ENCODE data around the gene JMJD8.

DNA sequence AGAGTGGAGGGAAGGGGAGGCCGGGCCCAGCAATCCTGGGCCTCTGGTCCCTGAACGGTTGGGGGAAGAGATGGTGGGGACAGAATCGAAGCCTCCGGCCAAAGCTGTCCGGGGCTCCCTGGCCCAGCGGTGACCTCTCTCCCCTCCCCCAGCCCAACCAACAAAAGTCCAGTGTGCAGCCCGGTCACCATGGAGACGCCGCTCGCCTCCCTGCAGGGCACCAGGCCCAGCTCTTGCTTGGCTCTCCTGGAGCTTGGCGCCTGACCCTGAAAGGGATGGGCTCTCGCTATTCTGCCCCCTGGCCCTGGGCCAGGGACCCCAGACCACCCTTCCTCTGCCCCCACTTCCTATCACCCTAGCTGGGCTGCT is 32.0 kb upstream of the JMJD8 start:
- TF ChIP-seq EP300 (IDR thresholded peaks at IDR 0.05): peak in 1 of 2 donors; percentile 53
- TF ChIP-seq POLR2A (IDR thresholded peaks at IDR 0.05): no peak
- TF ChIP-seq, protein P1, sequence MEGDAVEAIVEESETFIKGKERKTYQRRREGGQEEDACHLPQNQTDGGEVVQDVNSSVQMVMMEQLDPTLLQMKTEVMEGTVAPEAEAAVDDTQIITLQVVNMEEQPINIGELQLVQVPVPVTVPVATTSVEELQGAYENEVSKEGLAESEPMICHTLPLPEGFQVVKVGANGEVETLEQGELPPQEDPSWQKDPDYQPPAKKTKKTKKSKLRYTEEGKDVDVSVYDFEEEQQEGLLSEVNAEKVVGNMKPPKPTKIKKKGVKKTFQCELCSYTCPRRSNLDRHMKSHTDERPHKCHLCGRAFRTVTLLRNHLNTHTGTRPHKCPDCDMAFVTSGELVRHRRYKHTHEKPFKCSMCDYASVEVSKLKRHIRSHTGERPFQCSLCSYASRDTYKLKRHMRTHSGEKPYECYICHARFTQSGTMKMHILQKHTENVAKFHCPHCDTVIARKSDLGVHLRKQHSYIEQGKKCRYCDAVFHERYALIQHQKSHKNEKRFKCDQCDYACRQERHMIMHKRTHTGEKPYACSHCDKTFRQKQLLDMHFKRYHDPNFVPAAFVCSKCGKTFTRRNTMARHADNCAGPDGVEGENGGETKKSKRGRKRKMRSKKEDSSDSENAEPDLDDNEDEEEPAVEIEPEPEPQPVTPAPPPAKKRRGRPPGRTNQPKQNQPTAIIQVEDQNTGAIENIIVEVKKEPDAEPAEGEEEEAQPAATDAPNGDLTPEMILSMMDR (IDR thresholded peaks at IDR 0.05): no peak

Measured in tibial nerve (tissue), 4 donors.